GM19023 (cell line): Measurements from ENCODE around the gene USP43.

Experiments used
- ATAC-seq: cut with Tn5 transposase; IDR thresholded peaks from one replicate; pipeline ENCODE4 v1.9.1; 2021; ENCODE audit warnings: mild to moderate bottlenecking, moderate library complexity; ENCODE audit not compliant: unreplicated experiment

The USP43 gene

GRCh38 chr17:9776911-9777310 is 131.6 kb downstream of the USP43 start:
- ATAC-seq: no peak
